ENCODE results near the gene CACNA1A. TPM values are rescaled to one million over a fixed set of nuclear protein-coding genes. Genes with fewer than 3 reads are reported as not detected.

The CACNA1A gene
- total RNA-seq, 1 donor from 2014 or later, result 23.2 TPM

DNA sequence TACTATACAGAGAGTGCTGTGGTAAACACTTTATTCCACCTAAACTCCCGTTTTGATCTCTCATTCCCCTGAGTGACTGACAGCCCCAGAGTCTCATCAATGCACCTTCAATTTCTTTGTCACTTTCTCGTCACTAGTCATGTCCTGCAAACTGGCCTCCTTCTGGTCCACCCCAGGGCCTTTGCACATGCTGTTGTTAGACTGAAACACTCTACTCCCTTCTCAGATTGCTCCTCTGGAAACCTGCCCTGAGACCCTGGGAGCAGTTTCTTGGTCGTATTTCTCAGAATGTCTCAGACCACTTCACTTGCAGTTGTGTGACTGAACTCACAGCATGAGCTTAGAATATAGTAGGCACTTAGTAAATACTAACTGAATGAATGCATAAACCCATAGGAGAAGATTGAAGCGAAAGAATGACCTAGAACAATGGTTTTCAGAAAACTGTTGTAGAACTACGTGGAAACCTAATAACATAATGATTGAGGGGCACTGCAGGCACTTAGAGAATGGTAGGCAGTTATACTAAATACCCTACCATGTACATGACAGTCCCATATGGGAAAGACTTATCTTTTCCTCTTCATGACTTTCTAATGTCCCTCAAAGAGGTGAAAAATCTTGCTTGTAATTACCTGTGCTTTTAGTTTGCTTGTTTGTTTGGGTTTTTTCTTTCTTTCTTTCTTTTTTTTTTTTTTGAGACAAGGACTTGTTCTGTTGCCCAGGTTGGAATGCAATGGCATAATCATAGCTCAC lies 211.3 kb downstream of the CACNA1A start:
- H3K27me3 Mint-ChIP-seq, result peaks cover 10% of the 10 kb centered on the region
- no peak for DNase-seq (ENCODE audit: extremely low spot score, unreplicated experiment)
- H3K4me3 Mint-ChIP-seq, result no peak overlapping the region
- no peaks in the 10 kb centered on the region for H3K9me3 Mint-ChIP-seq
- H3K4me1 Mint-ChIP-seq (ENCODE audit: unreplicated experiment), result no peaks in the 10 kb centered on the region
- H3K36me3 Mint-ChIP-seq, result no peaks in the 10 kb centered on the region
- TF ChIP-seq, protein P1, sequence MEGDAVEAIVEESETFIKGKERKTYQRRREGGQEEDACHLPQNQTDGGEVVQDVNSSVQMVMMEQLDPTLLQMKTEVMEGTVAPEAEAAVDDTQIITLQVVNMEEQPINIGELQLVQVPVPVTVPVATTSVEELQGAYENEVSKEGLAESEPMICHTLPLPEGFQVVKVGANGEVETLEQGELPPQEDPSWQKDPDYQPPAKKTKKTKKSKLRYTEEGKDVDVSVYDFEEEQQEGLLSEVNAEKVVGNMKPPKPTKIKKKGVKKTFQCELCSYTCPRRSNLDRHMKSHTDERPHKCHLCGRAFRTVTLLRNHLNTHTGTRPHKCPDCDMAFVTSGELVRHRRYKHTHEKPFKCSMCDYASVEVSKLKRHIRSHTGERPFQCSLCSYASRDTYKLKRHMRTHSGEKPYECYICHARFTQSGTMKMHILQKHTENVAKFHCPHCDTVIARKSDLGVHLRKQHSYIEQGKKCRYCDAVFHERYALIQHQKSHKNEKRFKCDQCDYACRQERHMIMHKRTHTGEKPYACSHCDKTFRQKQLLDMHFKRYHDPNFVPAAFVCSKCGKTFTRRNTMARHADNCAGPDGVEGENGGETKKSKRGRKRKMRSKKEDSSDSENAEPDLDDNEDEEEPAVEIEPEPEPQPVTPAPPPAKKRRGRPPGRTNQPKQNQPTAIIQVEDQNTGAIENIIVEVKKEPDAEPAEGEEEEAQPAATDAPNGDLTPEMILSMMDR (conservative IDR thresholded peaks at IDR 0.05), result no peak
- no peak overlapping the region for H3K27ac Mint-ChIP-seq

DNA sequence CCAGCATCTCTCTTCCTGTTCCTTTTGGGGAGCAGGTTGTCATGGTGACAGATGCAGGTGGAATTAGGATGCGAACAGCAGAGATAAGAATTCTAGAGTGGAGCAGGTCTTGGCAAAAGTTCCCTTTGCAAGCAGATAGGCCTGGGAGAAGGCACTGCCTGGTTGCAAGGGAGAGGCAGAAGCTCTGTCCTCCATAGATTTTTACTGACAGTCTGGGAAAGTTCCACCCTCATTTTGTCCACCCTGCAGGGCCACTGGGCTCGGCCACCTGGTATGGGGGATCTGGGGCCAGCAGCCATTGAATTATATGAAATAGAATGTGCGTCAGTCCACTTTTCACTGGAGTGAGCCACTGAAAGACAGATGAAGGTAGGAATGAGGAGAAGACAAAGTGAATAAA lies 214.4 kb downstream of the CACNA1A start:
- Mint-ChIP-seq H3K4me1 (ENCODE audit: unreplicated experiment) (no peaks in the 10 kb centered on the region), H3K27ac (no peak overlapping the region), H3K36me3 (no peaks in the 10 kb centered on the region), H3K9me3 (no peaks in the 10 kb centered on the region), H3K4me3 (no peak overlapping the region), H3K27me3 (no peaks in the 10 kb centered on the region)
- TF ChIP-seq, protein P1 (conservative IDR thresholded peaks at IDR 0.05), result no peak
- DNase-seq (ENCODE audit: extremely low spot score, unreplicated experiment), result no peak

DNA sequence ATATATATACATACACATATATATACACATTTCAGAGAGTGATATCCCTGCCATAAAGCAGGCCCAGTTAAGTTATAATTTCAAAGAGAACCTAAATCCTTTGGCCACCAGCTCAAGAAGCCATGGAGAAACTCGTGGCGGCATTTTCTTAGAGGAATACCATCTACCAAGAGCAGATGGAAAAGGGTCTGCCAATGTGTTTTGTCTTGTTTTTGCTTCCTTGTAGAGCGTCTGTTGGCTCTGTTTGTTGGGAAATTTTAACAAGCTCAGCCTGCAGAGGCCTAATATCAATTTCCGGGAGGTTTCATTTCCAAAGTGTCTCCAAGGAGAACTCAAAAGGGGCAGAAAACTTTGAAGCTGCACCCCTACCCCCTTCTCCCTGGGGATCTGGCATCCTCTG lies 215.5 kb downstream of the CACNA1A start:
- DNase-seq (ENCODE audit: extremely low spot score, unreplicated experiment), result no peak
- TF ChIP-seq, protein P1 (conservative IDR thresholded peaks at IDR 0.05), result no peak
- no peaks in the 10 kb centered on the region for H3K27me3 Mint-ChIP-seq
- no peaks in the 10 kb centered on the region for H3K4me1 Mint-ChIP-seq (ENCODE audit: unreplicated experiment)
- no peak overlapping the region for H3K27ac Mint-ChIP-seq
- no peaks in the 10 kb centered on the region for H3K36me3 Mint-ChIP-seq
- no peak overlapping the region for H3K4me3 Mint-ChIP-seq
- no peaks in the 10 kb centered on the region for H3K9me3 Mint-ChIP-seq

DNA sequence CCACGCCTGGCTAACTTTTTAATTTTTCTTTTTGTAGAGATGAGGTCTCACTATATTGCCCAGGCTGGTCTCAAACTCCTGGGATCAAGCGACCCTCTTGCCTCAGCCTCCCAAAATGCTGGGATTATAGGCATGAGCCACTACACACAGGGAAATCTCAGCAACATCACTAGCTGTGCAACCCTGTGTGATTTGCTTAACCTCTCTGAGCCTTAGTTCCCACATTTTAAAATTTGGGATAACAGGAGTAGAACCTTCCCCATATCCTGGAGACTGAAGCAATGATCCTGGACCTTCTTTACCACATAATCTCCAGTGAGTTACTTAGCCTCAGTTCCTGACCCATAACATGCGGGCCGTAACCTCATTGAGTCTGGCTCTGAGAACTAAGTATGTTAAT lies 217.0 kb downstream of the CACNA1A start:
- Mint-ChIP-seq H3K4me3 (no peak overlapping the region), H3K9me3 (no peaks in the 10 kb centered on the region), H3K4me1 (ENCODE audit: unreplicated experiment) (no peaks in the 10 kb centered on the region), H3K27ac (no peak overlapping the region), H3K27me3 (no peaks in the 10 kb centered on the region), H3K36me3 (no peaks in the 10 kb centered on the region)
- no peak for DNase-seq (ENCODE audit: extremely low spot score, unreplicated experiment)
- TF ChIP-seq, protein P1 (conservative IDR thresholded peaks at IDR 0.05), result no peak

DNA sequence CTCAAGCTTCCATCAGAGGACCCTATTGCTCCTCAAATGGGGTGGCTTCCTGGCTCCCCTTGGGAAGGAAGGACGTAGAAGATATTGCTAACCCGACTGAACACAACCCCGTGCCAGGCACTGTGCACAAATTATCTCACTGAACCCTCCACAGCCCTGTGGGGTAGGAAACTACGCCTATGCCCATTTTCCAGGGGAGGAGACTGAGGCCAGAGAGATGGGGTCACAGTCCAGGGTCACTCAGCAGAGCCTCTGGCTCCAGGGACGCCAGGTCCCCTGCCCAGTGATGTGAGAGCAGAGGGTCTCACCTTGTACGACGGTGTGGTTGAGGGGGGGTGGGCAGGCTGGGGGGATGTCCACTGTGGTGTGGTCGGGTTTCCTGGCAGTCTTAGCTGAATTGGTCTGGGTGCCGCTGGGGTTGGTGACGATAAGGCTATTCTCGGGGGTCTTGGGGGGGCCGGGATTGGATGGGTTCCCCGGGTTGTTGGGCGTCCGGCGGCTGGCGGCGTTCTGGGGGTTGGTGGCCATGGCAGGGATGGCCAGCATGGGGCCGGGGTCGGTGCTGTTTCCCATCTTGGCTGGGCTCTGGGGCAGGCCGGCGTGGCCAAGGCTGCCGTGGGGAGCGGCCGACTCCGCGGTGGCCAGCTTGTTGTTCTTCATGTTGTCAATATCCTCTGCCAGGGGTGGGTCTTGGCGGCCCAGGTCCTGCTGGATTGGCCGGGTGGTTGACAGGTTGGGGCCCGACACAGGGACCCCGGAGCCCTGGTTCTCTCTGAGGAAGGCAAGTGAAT lies 219.9 kb downstream of the CACNA1A start:
- H3K9me3 Mint-ChIP-seq, result no peaks in the 10 kb centered on the region
- TF ChIP-seq, protein P1 (conservative IDR thresholded peaks at IDR 0.05), result no peak
- no peak overlapping the region for H3K27ac Mint-ChIP-seq
- no peaks in the 10 kb centered on the region for H3K27me3 Mint-ChIP-seq
- H3K36me3 Mint-ChIP-seq, result no peaks in the 10 kb centered on the region
- no peak for DNase-seq (ENCODE audit: extremely low spot score, unreplicated experiment)
- peaks cover 1% of the 10 kb centered on the region for H3K4me1 Mint-ChIP-seq (ENCODE audit: unreplicated experiment)
- H3K4me3 Mint-ChIP-seq, result no peak overlapping the region

All from type B pancreatic cell (in vitro differentiated cells).